GM12874 (cell line): Measurements from ENCODE around the gene PEBP1.

Experiments
- CTCF ChIP-seq: IDR thresholded peaks from 2 replicates; pipeline ENCODE4 v1.5.1; 2011; ENCODE audit warnings: low read depth, mild to moderate bottlenecking, control low read depth, low read length, moderate library complexity; ENCODE audit not compliant: insufficient read depth

Gene PEBP1

GRCh38 chr12:118137148-118137678, 1.3 kb downstream of the PEBP1 start:
- no peak for TF ChIP-seq CTCF

GRCh38 chr12:118140825-118141224, 4.9 kb downstream of the PEBP1 start:
- no peak for TF ChIP-seq CTCF

- no peak for TF ChIP-seq CTCF
Observed at GRCh38 chr12:118144499-118144898, 8.6 kb downstream of the PEBP1 start.

DNA sequence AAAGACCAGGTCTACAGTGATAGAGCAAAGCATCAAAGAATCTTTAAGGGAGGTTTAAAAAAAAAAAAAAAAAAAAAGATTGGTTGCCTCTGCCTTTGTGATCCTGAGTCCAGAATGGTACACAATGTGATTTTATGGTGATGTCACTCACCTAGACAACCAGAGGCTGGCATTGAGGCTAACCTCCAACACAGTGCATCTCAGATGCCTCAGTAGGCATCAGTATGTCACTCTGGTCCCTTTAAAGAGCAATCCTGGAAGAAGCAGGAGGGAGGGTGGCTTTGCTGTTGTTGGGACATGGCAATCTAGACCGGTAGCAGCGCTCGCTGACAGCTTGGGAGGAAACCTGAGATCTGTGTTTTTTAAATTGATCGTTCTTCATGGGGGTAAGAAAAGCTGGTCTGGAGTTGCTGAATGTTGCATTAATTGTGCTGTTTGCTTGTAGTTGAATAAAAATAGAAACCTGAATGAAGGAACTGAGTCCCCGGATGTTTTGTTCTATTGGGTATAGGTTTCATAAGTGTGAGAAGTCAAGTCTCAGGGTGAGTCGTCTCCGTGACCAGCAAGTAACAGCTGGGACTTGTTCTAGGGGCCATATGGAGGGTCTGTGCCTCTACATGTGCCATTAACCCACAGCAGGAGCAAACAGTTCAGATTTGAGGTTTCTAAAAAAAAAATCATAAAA, 9.3 kb downstream of the PEBP1 start:
- no peak for TF ChIP-seq CTCF

- TF ChIP-seq CTCF, result no peak
Observed at GRCh38 chr12:118145798-118146156, 9.9 kb downstream of the PEBP1 start.

DNA sequence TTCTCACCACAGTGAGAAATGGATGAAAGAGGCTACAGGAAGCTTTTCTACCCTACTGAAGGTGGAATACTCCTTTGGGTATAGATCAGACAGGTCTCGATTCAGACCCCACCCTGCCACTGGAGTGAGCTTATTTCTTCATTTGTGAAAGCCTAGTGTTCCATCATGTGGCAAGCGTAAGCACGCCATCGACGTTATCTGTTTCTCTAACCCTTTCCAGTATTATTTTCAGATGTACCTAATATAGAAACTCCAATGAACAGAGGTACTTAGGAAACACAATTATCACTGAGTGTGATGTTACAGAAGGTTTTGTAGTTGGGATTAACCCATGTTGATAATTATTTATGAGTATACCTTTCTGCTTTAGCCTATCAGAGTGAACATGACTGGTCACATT, 12.4 kb downstream of the PEBP1 start:
- no peak for TF ChIP-seq CTCF

DNA sequence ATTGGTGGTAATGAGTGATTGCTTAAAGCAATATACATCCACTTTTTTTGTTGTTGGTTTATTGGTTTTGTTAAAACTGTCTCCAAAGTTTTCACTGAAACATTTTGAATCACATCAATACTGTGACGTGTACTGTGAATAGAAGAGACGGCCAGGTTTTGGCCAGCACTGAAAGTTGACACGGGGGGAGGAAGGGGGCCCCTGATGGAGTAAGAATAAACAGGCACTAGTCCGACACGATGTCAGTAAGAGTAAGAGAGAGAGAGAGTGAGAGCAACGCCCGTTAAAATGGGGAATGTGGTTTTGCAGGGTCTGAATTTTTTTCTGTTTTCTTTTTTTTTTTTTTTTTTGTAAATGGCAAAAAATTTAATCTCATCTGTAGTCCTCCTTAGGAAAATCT, 14.7 kb downstream of the PEBP1 start:
- no peak for TF ChIP-seq CTCF

- no peak for TF ChIP-seq CTCF
Observed at GRCh38 chr12:118151755-118152154, 15.8 kb downstream of the PEBP1 start.
